ENCODE measurements around the gene SGSM1. TPM values are rescaled to one million over a fixed set of nuclear protein-coding genes. Genes with fewer than 3 reads are reported as not detected.

The SGSM1 gene
- total RNA-seq, 2 experiments from 2014 or later = not detected

DNA sequence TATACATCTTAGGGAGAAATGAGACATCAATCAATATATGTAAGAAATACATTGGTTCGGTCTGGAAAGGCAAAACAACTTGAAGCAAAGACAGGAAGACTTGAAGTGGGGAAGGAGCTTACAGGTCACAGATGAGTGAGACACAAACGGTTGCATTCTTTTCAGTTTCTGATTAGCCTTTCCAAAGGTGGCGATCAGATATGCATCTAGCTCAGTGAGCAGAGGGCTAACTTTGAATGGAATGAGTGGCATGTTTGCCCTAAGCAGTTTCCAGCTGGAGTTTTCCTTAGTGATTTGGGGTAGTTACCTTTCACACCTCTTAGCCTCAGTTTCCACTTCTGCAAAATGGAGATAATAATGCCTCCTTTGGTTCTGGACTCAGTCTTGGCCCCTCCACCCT is 124.7 kb downstream of the SGSM1 start:
- Mint-ChIP-seq H3K27ac (no peak overlapping the region), H3K36me3 (ENCODE audit: low read depth) (no peaks in the 10 kb centered on the region), H3K4me3 (no peak overlapping the region), H3K27me3 (ENCODE audit: low read depth) (peaks cover 23% of the 10 kb centered on the region), H3K9me3 (ENCODE audit: insufficient read depth) (no peaks in the 10 kb centered on the region), H3K4me1 (ENCODE audit: low read depth) (no peaks in the 10 kb centered on the region)
- POLR2A ChIA-PET = no interaction called here
- DNase-seq = no peak
- CTCF ChIA-PET = interaction anchor here (1.3 kb wide), 1 partner anchor 118 kb away, joined by 3 read pairs; no protein-coding TSS in a partner anchor
- no peak for ATAC-seq

DNA sequence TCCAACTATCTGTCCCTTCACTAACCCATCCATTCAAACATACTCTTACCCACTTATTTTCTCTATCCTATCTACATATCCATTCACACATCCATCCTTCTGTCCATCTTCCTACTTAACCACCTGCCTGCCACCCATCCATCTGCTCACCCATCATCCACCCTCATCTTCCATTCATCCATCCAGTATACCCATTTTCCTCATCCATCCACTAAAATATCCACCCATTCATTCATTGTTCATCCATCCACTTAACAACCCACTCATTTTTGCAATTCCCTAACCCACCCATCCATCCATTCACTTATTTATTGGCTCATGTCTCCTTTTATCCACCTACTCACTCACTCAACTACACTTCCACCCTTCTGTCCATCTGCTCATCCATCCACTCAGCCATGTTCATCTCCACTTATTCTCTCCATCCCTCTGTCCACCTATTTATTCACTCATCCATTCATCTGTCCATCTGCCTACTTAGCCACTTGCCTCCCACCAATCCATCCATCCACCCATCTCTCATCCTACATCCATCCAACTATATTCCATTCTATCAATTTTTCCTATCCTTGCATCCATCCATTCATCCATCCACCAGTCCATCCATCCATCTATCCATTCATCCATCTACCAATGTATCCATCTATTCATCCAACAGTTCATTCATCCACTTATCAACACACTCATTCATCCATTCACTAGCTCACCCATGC is 129.9 kb downstream of the SGSM1 start:
- ChIA-PET POLR2A (no interaction called here), CTCF (interaction anchor here (4.3 kb wide), 1 partner anchor 113 kb away, joined by 47 read pairs; no protein-coding TSS in a partner anchor)
- DNase-seq (no peak), ATAC-seq (no peak)
- no peaks in the 10 kb centered on the region for H3K36me3 Mint-ChIP-seq (ENCODE audit: low read depth)
- no peaks in the 10 kb centered on the region for H3K4me1 Mint-ChIP-seq (ENCODE audit: low read depth)
- H3K27ac Mint-ChIP-seq = no peak overlapping the region
- no peak overlapping the region for H3K4me3 Mint-ChIP-seq
- peaks cover 10% of the 10 kb centered on the region for H3K27me3 Mint-ChIP-seq (ENCODE audit: low read depth)
- no peaks in the 10 kb centered on the region for H3K9me3 Mint-ChIP-seq (ENCODE audit: insufficient read depth)

DNA sequence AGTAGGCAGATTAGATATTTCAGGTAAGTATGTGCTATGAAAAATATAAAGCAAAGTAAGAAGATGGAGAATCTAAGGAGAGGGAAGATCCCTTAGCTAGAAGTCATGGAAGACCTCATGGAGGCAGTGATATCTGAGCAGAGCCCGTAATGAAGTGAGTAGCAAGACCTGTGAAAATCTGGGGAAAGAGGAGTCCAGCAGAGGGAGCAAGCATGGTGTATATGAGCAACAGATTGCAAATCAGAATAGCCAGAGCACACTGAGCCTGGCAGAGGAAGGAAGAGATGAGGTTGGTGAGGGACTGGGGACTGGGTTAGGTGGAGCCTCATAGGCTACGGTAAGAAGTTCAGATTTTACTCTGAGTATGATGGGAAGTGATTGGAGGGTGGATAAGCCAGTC is 131.1 kb downstream of the SGSM1 start:
- ATAC-seq = no peak
- no peaks in the 10 kb centered on the region for H3K36me3 Mint-ChIP-seq (ENCODE audit: low read depth)
- no peaks in the 10 kb centered on the region for H3K4me1 Mint-ChIP-seq (ENCODE audit: low read depth)
- H3K4me3 Mint-ChIP-seq = no peak overlapping the region
- CTCF ChIA-PET = interaction anchor here (0.7 to 4.3 kb wide), 5 partner anchors 14 to 123 kb away, joined by 4 to 47 read pairs (median 9); partner anchors contain the start of gene KIAA1671
- H3K9me3 Mint-ChIP-seq (ENCODE audit: insufficient read depth) = no peaks in the 10 kb centered on the region
- H3K27ac Mint-ChIP-seq = no peak overlapping the region
- H3K27me3 Mint-ChIP-seq (ENCODE audit: low read depth) = peaks cover under 1% of the 10 kb centered on the region
- POLR2A ChIA-PET = no interaction called here
- peak; percentile 35 for DNase-seq

GRCh38 chr22:24938741-24939341 is 132.8 kb downstream of the SGSM1 start:
- H3K27ac Mint-ChIP-seq = no peak overlapping the region
- ChIA-PET POLR2A (no interaction called here), CTCF (interaction anchor here (0.6 to 4.3 kb wide), 13 partner anchors 9 to 127 kb away, joined by 3 to 47 read pairs (median 4); partner anchors contain the start of gene KIAA1671)
- no peaks in the 10 kb centered on the region for H3K27me3 Mint-ChIP-seq (ENCODE audit: low read depth)
- no peaks in the 10 kb centered on the region for H3K4me1 Mint-ChIP-seq (ENCODE audit: low read depth)
- DNase-seq = peak; percentile 43
- no peaks in the 10 kb centered on the region for H3K36me3 Mint-ChIP-seq (ENCODE audit: low read depth)
- no peak overlapping the region for H3K4me3 Mint-ChIP-seq
- peak; percentile 36 for ATAC-seq
- no peaks in the 10 kb centered on the region for H3K9me3 Mint-ChIP-seq (ENCODE audit: insufficient read depth)

- peaks cover 2% of the 10 kb centered on the region for H3K27me3 Mint-ChIP-seq (ENCODE audit: low read depth)
- ChIA-PET CTCF (interaction anchor here (14.4 kb wide), 1 partner anchor 107 kb away, joined by 111 read pairs; no protein-coding TSS in a partner anchor), POLR2A (no interaction called here)
- H3K9me3 Mint-ChIP-seq (ENCODE audit: insufficient read depth) = no peaks in the 10 kb centered on the region
- H3K27ac Mint-ChIP-seq = no peak overlapping the region
- DNase-seq (no peak), ATAC-seq (no peak)
- H3K4me1 Mint-ChIP-seq (ENCODE audit: low read depth) = peaks cover 7% of the 10 kb centered on the region
- H3K36me3 Mint-ChIP-seq (ENCODE audit: low read depth) = no peaks in the 10 kb centered on the region
- H3K4me3 Mint-ChIP-seq = no peak overlapping the region
These were observed 136.3 kb downstream of the SGSM1 start for GRCh38 chr22:24942301-24942700.

DNA sequence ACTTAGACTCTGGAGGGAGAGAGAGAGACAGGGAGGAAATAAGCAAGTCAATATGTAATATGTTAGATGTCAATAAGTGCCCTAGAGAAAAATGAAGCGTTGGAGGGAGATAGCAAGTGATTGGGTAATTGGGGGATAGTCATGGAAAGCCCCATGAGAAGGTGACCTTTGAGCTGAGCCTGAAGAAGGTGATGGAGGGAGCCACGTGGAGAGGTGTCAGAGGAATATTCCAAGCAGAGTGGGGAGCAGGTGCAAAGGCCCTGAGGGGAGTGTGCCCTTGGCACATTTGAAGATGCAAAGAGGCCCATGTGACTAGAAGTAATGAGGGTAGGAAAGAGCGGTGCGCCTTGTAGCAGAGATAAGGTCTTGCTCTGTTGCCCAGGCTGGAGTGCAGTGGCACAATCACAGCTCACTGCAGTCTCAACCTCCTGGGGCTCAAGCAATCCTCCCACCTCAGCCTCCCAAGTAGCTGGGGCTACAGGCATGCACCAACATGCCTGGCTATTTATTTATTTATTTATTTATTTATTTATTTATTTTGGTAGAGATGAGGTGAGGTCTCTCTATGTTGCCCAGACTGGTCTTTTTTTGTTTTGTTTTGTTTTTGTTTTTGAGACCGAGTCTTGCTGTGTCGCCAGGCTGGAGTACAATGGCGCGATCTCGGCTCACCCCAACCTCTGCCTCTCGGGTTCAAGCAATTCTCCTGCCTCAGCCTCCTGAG is 138.4 kb downstream of the SGSM1 start:
- ATAC-seq (no peak), DNase-seq (no peak)
- Mint-ChIP-seq H3K27ac (no peak overlapping the region), H3K9me3 (ENCODE audit: insufficient read depth) (no peaks in the 10 kb centered on the region), H3K27me3 (ENCODE audit: low read depth) (peaks cover 11% of the 10 kb centered on the region), H3K36me3 (ENCODE audit: low read depth) (no peaks in the 10 kb centered on the region), H3K4me3 (no peak overlapping the region), H3K4me1 (ENCODE audit: low read depth) (peaks cover 7% of the 10 kb centered on the region)
- POLR2A ChIA-PET = no interaction called here
- CTCF ChIA-PET = interaction anchor here (14.4 kb wide), 1 partner anchor 105 kb away, joined by 111 read pairs; no protein-coding TSS in a partner anchor

DNA sequence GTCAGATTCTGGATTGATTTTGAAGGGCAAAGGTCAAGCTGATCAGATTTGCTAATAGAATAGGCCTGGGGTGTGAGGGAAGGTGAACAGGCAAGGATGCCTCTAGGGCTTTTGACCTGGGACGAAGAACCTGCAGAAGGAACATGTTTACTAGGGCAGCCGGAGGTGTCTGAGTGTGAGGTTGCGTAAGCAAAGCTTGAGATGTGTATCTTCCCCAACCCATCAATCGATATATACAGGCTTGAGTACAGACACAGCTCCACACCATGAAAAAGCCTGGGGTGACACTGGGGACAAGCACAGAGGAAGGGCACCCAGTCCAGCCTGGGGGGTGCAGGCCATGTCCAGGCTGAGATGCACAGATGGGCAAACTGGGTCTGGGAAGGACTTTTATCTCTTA is 139.4 kb downstream of the SGSM1 start:
- DNase-seq (no peak), ATAC-seq (no peak)
- CTCF ChIA-PET = interaction anchor here (14.4 kb wide), 1 partner anchor 104 kb away, joined by 111 read pairs; no protein-coding TSS in a partner anchor
- POLR2A ChIA-PET = no interaction called here
- no peak overlapping the region for H3K4me3 Mint-ChIP-seq
- peaks cover 12% of the 10 kb centered on the region for H3K4me1 Mint-ChIP-seq (ENCODE audit: low read depth)
- H3K27ac Mint-ChIP-seq = no peak overlapping the region
- H3K36me3 Mint-ChIP-seq (ENCODE audit: low read depth) = no peaks in the 10 kb centered on the region
- H3K27me3 Mint-ChIP-seq (ENCODE audit: low read depth) = peaks cover 19% of the 10 kb centered on the region
- no peaks in the 10 kb centered on the region for H3K9me3 Mint-ChIP-seq (ENCODE audit: insufficient read depth)

GRCh38 chr22:24947383-24947782 is 141.4 kb downstream of the SGSM1 start:
- POLR2A ChIA-PET = interaction anchor here (1.0 kb wide), 1 partner anchor 103 kb away, joined by 4 read pairs; no protein-coding TSS in a partner anchor
- ATAC-seq = no peak
- H3K27me3 Mint-ChIP-seq (ENCODE audit: low read depth) = peaks cover 32% of the 10 kb centered on the region
- CTCF ChIA-PET = interaction anchor here (1.9 to 14.4 kb wide), 2 partner anchors 8 to 102 kb away, joined by 4 to 111 read pairs; no protein-coding TSS in a partner anchor
- no peak overlapping the region for H3K4me3 Mint-ChIP-seq
- H3K36me3 Mint-ChIP-seq (ENCODE audit: low read depth) = no peaks in the 10 kb centered on the region
- H3K9me3 Mint-ChIP-seq (ENCODE audit: insufficient read depth) = no peaks in the 10 kb centered on the region
- H3K27ac Mint-ChIP-seq = no peak overlapping the region
- peaks cover 22% of the 10 kb centered on the region for H3K4me1 Mint-ChIP-seq (ENCODE audit: low read depth)
- DNase-seq = no peak

DNA sequence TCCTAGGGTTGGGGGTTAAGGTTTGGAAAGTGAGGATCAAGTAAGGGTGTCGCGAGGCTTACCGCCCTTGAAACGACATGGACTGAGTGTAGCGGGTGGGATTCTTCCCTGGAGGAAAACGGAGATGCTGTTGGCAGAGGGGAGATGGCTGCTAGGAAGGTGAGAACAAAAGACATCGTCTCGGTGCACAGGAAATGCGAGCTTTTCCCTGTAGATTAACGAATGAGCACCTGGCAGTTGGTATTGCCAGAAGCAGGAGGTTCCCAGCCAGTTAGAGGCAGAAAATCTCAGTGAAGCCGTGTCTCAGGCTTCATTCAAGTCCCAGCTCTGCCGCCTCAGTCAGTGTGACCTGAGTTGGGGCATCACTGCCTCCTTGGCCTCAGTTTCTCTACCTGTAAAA is 141.9 kb downstream of the SGSM1 start:
- POLR2A ChIA-PET = no interaction called here
- Mint-ChIP-seq H3K9me3 (ENCODE audit: insufficient read depth) (no peaks in the 10 kb centered on the region), H3K4me3 (no peak overlapping the region), H3K4me1 (ENCODE audit: low read depth) (peaks cover 23% of the 10 kb centered on the region), H3K27ac (no peak overlapping the region), H3K36me3 (ENCODE audit: low read depth) (no peaks in the 10 kb centered on the region), H3K27me3 (ENCODE audit: low read depth) (peaks cover 33% of the 10 kb centered on the region)
- ATAC-seq (no peak), DNase-seq (no peak)
- CTCF ChIA-PET = interaction anchor here (1.9 to 14.4 kb wide), 2 partner anchors 9 to 102 kb away, joined by 4 to 111 read pairs; no protein-coding TSS in a partner anchor

DNA sequence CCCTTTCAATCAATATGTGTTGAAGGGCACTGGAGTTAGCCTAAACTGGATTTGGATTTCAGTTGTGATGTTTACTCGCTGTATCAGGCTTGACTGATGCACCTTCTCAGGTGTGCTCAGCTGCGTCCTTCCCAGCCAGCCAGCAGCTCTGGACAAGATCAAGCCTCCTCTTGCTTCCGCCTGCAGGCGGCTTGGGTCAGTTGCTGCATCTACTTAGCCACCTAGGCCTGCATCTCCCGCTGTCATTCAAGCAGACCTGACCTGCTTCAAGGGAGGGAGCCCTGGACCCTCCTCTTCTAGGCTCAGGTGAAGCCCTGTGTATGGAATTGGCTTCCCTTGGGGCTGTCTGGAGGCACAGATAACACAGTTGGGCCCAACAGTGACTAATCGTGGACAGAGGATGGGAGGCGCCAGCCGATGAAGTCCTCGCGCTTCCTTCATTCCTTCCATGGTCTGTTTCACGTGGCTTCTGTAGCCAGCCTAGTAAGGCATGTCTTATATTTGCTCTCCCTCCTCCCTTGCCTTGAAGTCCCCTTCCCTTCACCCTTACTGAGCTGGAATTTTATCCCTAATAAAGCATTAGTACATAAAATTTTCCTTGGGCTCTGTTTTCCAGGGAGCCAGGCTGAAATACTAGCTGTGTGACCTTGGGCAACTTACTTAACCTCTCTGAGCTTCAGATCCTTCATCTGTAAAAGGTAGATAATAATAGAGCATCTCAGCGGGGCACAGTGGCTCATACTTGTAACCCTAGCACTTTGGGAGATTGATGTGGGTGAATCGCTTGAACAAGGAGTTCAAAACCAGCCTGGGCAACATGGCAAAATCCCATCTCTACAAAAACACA is 142.6 kb downstream of the SGSM1 start:
- no peak for ATAC-seq
- peaks cover 37% of the 10 kb centered on the region for H3K27me3 Mint-ChIP-seq (ENCODE audit: low read depth)
- POLR2A ChIA-PET = no interaction called here

More for the DNA sequence above, 142.6 kb downstream of the SGSM1 start:
- no peak for DNase-seq
- Mint-ChIP-seq H3K36me3 (ENCODE audit: low read depth) (no peaks in the 10 kb centered on the region), H3K4me3 (no peak overlapping the region), H3K27ac (no peak overlapping the region), H3K9me3 (ENCODE audit: insufficient read depth) (no peaks in the 10 kb centered on the region), H3K4me1 (ENCODE audit: low read depth) (peaks cover 27% of the 10 kb centered on the region)
- CTCF ChIA-PET = interaction anchor here (1.9 to 14.4 kb wide), 2 partner anchors 10 to 101 kb away, joined by 4 to 111 read pairs; no protein-coding TSS in a partner anchor

Data from activated CD8-positive, alpha-beta T cell treated with anti-CD3 and anti-CD28 coated beads, Interleukin-2, amount 10 ng/mL, durations not matched to agents 7 days and 5 days (primary cell).